PFSK-1 (cell line): ENCODE measurements around the gene BCAR3.

ENCODE experiments used
- POLR2AphosphoS5 ChIP-seq: IDR thresholded peaks from 2 replicates; pipeline ENCODE4 v1.6.1; 2012; ENCODE audit warnings: low read depth, mild to moderate bottlenecking, control low read depth, low read length, moderate library complexity
- SIN3A ChIP-seq: IDR thresholded peaks from 2 replicates; pipeline ENCODE4 v1.6.1; 2012; ENCODE audit warnings: mild to moderate bottlenecking, low read length, moderate library complexity, borderline replicate concordance; ENCODE audit not compliant: insufficient read depth
- TAF1 ChIP-seq: IDR thresholded peaks from 2 replicates; pipeline ENCODE4 v1.6.1; 2012; ENCODE audit warnings: low read length, control low read depth, borderline replicate concordance; ENCODE audit not compliant: insufficient read depth
- TF ChIP-seq, protein P1 (sequence below), 2 experiments: IDR thresholded peaks; 2 replicates each; pipeline versions ENCODE4 v1.6.1 to v1.8.0; 2011 to 2012; ENCODE audit warnings: low read depth in 2 of 2, low read length in 2 of 2, control low read depth in 1 of 2, inconsistent platforms in 1 of 2, mild to moderate bottlenecking in 1 of 2, moderate library complexity in 1 of 2; ENCODE audit not compliant: insufficient read depth in 1 of 2

DNA sequence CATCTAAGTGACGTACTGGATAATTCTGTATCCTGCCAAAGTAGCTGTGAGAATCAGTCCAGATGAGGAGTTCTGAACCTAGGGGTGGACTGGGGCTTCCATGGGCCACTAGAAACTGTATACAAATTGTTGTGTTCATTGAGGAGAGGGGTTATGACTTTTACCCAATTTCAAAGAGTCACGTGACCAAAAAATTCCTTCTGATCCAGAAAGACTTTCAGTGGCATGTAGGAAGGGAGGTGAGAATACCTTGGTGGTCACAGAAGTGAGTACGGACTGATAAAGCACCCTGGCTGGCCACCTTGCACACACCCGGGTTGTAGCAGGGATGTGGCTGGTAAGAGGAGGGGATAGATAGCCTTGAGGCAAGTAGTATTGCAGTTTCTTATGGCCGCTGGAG is 60.4 kb downstream of the BCAR3 start:
- TF ChIP-seq TAF1 (no peak), POLR2AphosphoS5 (no peak), SIN3A (no peak)
- TF ChIP-seq, protein P1, sequence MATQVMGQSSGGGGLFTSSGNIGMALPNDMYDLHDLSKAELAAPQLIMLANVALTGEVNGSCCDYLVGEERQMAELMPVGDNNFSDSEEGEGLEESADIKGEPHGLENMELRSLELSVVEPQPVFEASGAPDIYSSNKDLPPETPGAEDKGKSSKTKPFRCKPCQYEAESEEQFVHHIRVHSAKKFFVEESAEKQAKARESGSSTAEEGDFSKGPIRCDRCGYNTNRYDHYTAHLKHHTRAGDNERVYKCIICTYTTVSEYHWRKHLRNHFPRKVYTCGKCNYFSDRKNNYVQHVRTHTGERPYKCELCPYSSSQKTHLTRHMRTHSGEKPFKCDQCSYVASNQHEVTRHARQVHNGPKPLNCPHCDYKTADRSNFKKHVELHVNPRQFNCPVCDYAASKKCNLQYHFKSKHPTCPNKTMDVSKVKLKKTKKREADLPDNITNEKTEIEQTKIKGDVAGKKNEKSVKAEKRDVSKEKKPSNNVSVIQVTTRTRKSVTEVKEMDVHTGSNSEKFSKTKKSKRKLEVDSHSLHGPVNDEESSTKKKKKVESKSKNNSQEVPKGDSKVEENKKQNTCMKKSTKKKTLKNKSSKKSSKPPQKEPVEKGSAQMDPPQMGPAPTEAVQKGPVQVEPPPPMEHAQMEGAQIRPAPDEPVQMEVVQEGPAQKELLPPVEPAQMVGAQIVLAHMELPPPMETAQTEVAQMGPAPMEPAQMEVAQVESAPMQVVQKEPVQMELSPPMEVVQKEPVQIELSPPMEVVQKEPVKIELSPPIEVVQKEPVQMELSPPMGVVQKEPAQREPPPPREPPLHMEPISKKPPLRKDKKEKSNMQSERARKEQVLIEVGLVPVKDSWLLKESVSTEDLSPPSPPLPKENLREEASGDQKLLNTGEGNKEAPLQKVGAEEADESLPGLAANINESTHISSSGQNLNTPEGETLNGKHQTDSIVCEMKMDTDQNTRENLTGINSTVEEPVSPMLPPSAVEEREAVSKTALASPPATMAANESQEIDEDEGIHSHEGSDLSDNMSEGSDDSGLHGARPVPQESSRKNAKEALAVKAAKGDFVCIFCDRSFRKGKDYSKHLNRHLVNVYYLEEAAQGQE (IDR thresholded peaks at IDR 0.05; ENCODE audit: insufficient read depth in 1 of 2, low read depth in 2 of 2, low read length in 2 of 2) = no peak
